GM23338 (cell line): Measurements from ENCODE around the gene NID2. TPM values are rescaled to one million over a fixed set of nuclear protein-coding genes. Genes with fewer than 3 reads are reported as not detected.

Source experiments
- ATAC-seq: fragments of 200-7000 bp; cut with Tn5 transposase; 3 replicates; pipeline ENCODE4 v1.9.1; 2020
- DNase-seq: peaks from one replicate; pipeline ENCODE4 v3.0.0-alpha.2; 2015; ENCODE audit warnings: low spot score
- H2AFZ ChIP-seq: fragments of 200-600 bp; sonication (generic); 2 replicates; pipeline ENCODE4 v1.8.0; 2016; ENCODE audit warnings: antibody characterized with exemption, mild to moderate bottlenecking, moderate library complexity
- H3F3A ChIP-seq: fragments of 200-600 bp; sonication (generic); replicated peaks from 2 replicates; pipeline ENCODE4 v1.8.0; 2017; ENCODE audit warnings: antibody characterized with exemption, mixed run types, low read depth
- H3K27ac ChIP-seq: fragments of 200-600 bp; sonication (generic); 2 replicates; pipeline ENCODE4 v1.6.1; 2016; ENCODE audit warnings: low read depth
- H3K27me3 ChIP-seq: fragments of 200-600 bp; sonication (generic); 2 replicates; pipeline ENCODE4 v1.8.0; 2016; ENCODE audit warnings: mild to moderate bottlenecking, mixed run types, moderate library complexity; ENCODE audit not compliant: insufficient read depth
- H3K36me3 ChIP-seq: fragments of 200-600 bp; sonication (generic); 2 replicates; pipeline ENCODE4 v1.8.0; 2016; ENCODE audit warnings: mild to moderate bottlenecking; ENCODE audit not compliant: insufficient read depth
- H3K4me1 ChIP-seq: fragments of 200-600 bp; sonication (generic); 2 replicates; pipeline ENCODE4 v1.8.0; 2016; ENCODE audit warnings: mild to moderate bottlenecking, moderate library complexity; ENCODE audit not compliant: insufficient read depth
- H3K4me2 ChIP-seq: fragments of 200-600 bp; sonication (generic); 2 replicates; pipeline ENCODE4 v1.7.1; 2017; ENCODE audit warnings: mixed run types
- H3K4me3 ChIP-seq: fragments of 200-600 bp; sonication (generic); 2 replicates; pipeline ENCODE4 v1.6.1; 2016; ENCODE audit warnings: mixed run types
- H3K79me2 ChIP-seq: fragments of 200-600 bp; sonication (generic); replicated peaks from 2 replicates; pipeline ENCODE4 v1.8.0; 2017; ENCODE audit warnings: mild to moderate bottlenecking; ENCODE audit not compliant: insufficient read depth
- H3K9me2 ChIP-seq: fragments of 200-600 bp; sonication (generic); 2 replicates; pipeline ENCODE4 v1.8.0; 2017; ENCODE audit not compliant: insufficient read depth
- H4K20me1 ChIP-seq: fragments of 200-600 bp; sonication (generic); replicated peaks from 2 replicates; pipeline ENCODE4 v1.8.0; 2017; ENCODE audit warnings: mild to moderate bottlenecking; ENCODE audit not compliant: insufficient read depth
- H3K27ac Mint-ChIP-seq: 2 replicates; pipeline ENCODE4 v1.8.0; 2020; ENCODE audit warnings: inconsistent platforms, mild to moderate bottlenecking, moderate library complexity, mixed read lengths
- H3K27me3 Mint-ChIP-seq: 3 replicates; pipeline ENCODE4 v1.8.0; 2022; ENCODE audit warnings: low read depth, mild to moderate bottlenecking, moderate library complexity, mixed read lengths, inconsistent platforms; ENCODE audit not compliant: insufficient read depth, poor library complexity
- H3K36me3 Mint-ChIP-seq: 3 replicates; pipeline ENCODE4 v1.8.0; 2021; ENCODE audit warnings: low read depth, mild to moderate bottlenecking, inconsistent platforms, moderate library complexity, mixed read lengths
- H3K4me1 Mint-ChIP-seq: 3 replicates; pipeline ENCODE4 v1.8.0; 2020; ENCODE audit warnings: mild to moderate bottlenecking, inconsistent platforms, mixed read lengths
- H3K4me3 Mint-ChIP-seq: 3 replicates; pipeline ENCODE4 v1.8.0; 2021; ENCODE audit warnings: moderate library complexity, mild to moderate bottlenecking, inconsistent platforms, mixed read lengths
- H3K9me3 Mint-ChIP-seq: 3 replicates; pipeline ENCODE4 v1.8.0; 2020; ENCODE audit warnings: moderate library complexity, mild to moderate bottlenecking, inconsistent platforms, mixed read lengths
- CTCF ChIP-seq, 2 experiments: fragments of 200-600 bp in 1 of 2; sonication (generic) in 1 of 2; conservative IDR thresholded peaks; 2 replicates each; pipeline versions ENCODE4 v1.5.1 to v1.6.1; 2016 to 2017; ENCODE audit warnings: antibody characterized with exemption in 2 of 2, low read depth in 2 of 2, mild to moderate bottlenecking in 2 of 2, moderate library complexity in 1 of 2
- ETS1 ChIP-seq: IDR thresholded peaks from 2 replicates; pipeline ENCODE4 v1.6.1; 2016; ENCODE audit warnings: antibody characterized with exemption
- EZH2phosphoT487 ChIP-seq: fragments of 200-600 bp; sonication (generic); IDR thresholded peaks from one replicate; pipeline ENCODE4 v1.8.1; 2018; ENCODE audit warnings: antibody characterized with exemption; ENCODE audit not compliant: unreplicated experiment
- JUNB ChIP-seq: IDR thresholded peaks from one replicate; pipeline ENCODE4 v1.6.1; 2016; ENCODE audit warnings: antibody characterized with exemption; ENCODE audit not compliant: unreplicated experiment
- ZNF114 ChIP-seq: fragments of 250-450 bp; sonication (Bioruptor Pico); IDR thresholded peaks from 2 replicates; pipeline ENCODE4 v1.5.0; 2020; ENCODE audit warnings: mild to moderate bottlenecking, moderate library complexity
- polyA plus RNA-seq: library from polyadenylated mRNA; unstranded; fragments of >200 nt; fragmentation: Nextera tagmentation; extraction: Ambion mirVana; gene quantifications from 2 replicates; pipeline ENCODE4 v1.2.1, GENCODE V29; 2016
- total RNA-seq: library from RNA; depleted of rRNA; stranded (reverse); fragments of >200 nt; shearing (Covaris generic); gene quantifications from 2 replicates; pipeline ENCODE4 v1.2.3, GENCODE V29; 2014
- TF ChIP-seq, protein P1 (sequence below): IDR thresholded peaks from one replicate; pipeline ENCODE4 v1.6.1; 2018; ENCODE audit warnings: antibody characterized with exemption; ENCODE audit not compliant: unreplicated experiment
- TF ChIP-seq, protein P2 (sequence below): fragments of 250-450 bp; sonication (Bioruptor Pico); IDR thresholded peaks from 2 replicates; pipeline ENCODE4 v1.5.0; 2020; ENCODE audit warnings: mild to moderate bottlenecking, moderate library complexity

Gene NID2
- total and polyA plus RNA-seq, 2 experiments from 2014 or later = 4.3 to 10.4 TPM

GRCh38 chr14:52008136-52008535 lies 60.7 kb downstream of the NID2 start:
- Histone ChIP-seq H3K79me2 (no peaks in the 10 kb centered on the region; the same call in 1 of the 2 replicates), H2AFZ (no peak overlapping the region), H4K20me1 (peaks cover 6% of the 10 kb centered on the region; the same call in 1 of the 2 replicates), H3F3A (no peaks in the 10 kb centered on the region), H3K4me3 (no peak overlapping the region), H3K9me2 (no peaks in the 10 kb centered on the region), H3K27ac (no peak overlapping the region), H3K36me3 (peaks cover 46% of the 10 kb centered on the region), H3K4me1 (peaks cover 27% of the 10 kb centered on the region), H3K27me3 (no peaks in the 10 kb centered on the region), H3K4me2 (no peak overlapping the region)
- H3K36me3 Mint-ChIP-seq = peaks cover 74% of the 10 kb centered on the region
- DNase-seq (no peak), ATAC-seq (no peak)
- H3K27ac Mint-ChIP-seq = no peak overlapping the region
- no peaks in the 10 kb centered on the region for H3K9me3 Mint-ChIP-seq
- H3K4me3 Mint-ChIP-seq = no peak overlapping the region
- TF ChIP-seq CTCF (conservative IDR thresholded peaks at IDR 0.05; ENCODE audit: low read depth in 2 of 2) (no peak), ETS1 (no peak), ZNF114 (no peak), EZH2phosphoT487 (no peak), JUNB (no peak)
- TF ChIP-seq, protein P1, sequence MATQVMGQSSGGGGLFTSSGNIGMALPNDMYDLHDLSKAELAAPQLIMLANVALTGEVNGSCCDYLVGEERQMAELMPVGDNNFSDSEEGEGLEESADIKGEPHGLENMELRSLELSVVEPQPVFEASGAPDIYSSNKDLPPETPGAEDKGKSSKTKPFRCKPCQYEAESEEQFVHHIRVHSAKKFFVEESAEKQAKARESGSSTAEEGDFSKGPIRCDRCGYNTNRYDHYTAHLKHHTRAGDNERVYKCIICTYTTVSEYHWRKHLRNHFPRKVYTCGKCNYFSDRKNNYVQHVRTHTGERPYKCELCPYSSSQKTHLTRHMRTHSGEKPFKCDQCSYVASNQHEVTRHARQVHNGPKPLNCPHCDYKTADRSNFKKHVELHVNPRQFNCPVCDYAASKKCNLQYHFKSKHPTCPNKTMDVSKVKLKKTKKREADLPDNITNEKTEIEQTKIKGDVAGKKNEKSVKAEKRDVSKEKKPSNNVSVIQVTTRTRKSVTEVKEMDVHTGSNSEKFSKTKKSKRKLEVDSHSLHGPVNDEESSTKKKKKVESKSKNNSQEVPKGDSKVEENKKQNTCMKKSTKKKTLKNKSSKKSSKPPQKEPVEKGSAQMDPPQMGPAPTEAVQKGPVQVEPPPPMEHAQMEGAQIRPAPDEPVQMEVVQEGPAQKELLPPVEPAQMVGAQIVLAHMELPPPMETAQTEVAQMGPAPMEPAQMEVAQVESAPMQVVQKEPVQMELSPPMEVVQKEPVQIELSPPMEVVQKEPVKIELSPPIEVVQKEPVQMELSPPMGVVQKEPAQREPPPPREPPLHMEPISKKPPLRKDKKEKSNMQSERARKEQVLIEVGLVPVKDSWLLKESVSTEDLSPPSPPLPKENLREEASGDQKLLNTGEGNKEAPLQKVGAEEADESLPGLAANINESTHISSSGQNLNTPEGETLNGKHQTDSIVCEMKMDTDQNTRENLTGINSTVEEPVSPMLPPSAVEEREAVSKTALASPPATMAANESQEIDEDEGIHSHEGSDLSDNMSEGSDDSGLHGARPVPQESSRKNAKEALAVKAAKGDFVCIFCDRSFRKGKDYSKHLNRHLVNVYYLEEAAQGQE = no peak
- TF ChIP-seq, protein P2, sequence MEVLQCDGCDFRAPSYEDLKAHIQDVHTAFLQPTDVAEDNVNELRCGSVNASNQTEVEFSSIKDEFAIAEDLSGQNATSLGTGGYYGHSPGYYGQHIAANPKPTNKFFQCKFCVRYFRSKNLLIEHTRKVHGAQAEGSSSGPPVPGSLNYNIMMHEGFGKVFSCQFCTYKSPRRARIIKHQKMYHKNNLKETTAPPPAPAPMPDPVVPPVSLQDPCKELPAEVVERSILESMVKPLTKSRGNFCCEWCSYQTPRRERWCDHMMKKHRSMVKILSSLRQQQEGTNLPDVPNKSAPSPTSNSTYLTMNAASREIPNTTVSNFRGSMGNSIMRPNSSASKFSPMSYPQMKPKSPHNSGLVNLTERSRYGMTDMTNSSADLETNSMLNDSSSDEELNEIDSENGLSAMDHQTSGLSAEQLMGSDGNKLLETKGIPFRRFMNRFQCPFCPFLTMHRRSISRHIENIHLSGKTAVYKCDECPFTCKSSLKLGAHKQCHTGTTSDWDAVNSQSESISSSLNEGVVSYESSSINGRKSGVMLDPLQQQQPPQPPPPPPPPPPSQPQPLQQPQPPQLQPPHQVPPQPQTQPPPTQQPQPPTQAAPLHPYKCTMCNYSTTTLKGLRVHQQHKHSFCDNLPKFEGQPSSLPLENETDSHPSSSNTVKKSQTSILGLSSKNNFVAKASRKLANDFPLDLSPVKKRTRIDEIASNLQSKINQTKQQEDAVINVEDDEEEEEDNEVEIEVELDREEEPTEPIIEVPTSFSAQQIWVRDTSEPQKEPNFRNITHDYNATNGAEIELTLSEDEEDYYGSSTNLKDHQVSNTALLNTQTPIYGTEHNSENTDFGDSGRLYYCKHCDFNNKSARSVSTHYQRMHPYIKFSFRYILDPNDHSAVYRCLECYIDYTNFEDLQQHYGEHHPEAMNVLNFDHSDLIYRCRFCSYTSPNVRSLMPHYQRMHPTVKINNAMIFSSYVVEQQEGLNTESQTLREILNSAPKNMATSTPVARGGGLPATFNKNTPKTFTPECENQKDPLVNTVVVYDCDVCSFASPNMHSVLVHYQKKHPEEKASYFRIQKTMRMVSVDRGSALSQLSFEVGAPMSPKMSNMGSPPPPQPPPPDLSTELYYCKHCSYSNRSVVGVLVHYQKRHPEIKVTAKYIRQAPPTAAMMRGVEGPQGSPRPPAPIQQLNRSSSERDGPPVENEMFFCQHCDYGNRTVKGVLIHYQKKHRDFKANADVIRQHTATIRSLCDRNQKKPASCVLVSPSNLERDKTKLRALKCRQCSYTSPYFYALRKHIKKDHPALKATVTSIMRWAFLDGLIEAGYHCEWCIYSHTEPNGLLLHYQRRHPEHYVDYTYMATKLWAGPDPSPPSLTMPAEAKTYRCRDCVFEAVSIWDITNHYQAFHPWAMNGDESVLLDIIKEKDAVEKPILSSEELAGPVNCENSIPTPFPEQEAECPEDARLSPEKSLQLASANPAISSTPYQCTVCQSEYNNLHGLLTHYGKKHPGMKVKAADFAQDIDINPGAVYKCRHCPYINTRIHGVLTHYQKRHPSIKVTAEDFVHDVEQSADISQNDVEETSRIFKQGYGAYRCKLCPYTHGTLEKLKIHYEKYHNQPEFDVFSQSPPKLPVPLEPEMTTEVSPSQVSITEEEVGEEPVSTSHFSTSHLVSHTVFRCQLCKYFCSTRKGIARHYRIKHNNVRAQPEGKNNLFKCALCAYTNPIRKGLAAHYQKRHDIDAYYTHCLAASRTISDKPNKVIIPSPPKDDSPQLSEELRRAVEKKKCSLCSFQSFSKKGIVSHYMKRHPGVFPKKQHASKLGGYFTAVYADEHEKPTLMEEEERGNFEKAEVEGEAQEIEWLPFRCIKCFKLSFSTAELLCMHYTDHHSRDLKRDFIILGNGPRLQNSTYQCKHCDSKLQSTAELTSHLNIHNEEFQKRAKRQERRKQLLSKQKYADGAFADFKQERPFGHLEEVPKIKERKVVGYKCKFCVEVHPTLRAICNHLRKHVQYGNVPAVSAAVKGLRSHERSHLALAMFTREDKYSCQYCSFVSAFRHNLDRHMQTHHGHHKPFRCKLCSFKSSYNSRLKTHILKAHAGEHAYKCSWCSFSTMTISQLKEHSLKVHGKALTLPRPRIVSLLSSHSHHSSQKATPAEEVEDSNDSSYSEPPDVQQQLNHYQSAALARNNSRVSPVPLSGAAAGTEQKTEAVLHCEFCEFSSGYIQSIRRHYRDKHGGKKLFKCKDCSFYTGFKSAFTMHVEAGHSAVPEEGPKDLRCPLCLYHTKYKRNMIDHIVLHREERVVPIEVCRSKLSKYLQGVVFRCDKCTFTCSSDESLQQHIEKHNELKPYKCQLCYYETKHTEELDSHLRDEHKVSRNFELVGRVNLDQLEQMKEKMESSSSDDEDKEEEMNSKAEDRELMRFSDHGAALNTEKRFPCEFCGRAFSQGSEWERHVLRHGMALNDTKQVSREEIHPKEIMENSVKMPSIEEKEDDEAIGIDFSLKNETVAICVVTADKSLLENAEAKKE (CRISPR knock-in tag) = no peak
- H3K27me3 Mint-ChIP-seq = peaks cover 4% of the 10 kb centered on the region
- peaks cover 12% of the 10 kb centered on the region for H3K4me1 Mint-ChIP-seq
